Measurements from ENCODE around the gene CDCA4.

CDCA4 gene

DNA sequence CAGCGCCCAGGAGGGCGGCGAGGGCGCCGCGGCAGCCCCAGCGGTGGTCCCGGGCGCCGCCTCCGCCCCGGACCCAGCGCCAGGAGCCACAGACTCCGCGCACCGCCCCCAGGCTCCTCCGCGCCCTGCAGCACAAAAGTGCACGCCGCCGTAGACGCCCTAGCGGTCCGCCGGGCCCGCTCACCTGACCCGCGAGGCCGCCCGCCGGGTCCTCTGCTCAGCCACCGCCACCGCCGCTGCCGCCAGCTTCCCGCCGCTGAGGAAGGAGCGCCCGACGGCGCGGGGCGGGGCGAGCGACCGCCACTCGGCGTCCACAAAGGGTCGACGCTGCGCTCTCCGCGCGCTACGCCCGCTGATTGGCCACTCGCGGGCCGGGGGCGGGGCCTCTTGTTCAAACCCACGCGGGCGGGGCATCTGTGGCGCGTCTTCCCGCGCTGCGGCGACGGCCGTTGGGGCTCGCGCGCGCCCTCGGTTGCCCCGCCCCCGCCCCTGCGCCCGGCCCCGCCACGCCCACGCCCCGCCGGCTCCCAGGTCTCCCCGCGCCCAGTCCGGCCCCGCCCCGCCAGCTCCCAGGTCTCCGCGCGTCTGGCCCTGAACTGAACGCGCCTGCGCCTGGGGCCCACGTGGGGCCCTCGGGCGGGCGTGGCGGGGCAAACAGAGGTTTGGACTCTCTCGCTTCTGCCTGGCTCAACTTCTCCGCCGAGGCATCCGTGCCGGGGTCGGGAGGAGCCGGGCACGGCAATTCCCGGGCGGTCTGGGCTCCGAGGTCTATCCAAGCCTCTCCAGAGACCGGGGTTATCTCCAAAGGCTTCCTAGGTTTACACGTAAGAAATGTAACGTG is at the start of gene CDCA4:
CDCA4 (minus strand) TSS at position 269 of the 841 bp plus-strand sequence. CDS start 9,154 bp downstream, outside the sequence.
- DNase-seq: peak; percentile 99

DNA sequence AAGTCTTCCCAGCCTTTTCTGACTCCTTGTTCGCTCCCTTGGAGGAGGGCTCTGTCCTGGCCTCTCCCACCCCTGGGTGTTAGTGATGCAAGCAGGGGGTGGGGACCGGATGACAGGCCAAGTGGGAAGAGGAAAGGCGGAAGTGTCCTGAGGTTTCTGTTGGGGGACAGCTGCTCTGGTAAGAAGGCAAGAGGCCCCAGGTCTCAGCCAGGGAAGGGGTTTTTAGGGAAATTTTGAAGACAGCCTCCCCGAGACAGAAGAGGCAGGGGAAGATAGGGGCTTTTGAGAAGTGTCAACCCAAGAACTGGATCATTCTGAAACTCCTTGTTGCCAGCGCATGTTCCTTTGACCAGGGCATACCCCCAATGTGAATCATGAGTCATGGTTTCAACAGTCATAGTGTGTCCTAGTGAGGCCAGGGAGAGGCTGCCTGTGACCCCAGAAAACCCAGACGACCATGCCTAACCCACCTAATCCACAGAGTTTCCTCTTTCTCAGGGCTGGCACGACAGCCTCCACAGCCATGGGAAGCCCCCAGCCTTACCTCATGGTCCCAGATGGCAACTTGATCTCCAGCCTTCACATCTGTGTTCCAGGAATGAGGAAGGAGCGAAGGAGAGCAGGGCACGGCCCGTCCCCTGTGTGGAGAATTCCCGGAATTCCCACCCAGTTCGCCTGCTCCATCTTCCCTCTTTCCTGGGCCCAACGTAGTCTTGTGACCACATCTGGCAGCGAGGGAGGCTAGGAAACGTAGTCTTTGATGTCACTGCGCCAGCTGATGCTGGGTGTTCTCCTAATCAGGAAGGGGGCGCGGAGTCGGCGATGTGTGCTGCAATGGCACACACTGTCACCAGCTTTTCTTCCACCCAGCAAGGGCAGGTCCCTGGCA is 49.2 kb upstream of the CDCA4 start:
- peak; percentile 98 for DNase-seq

DNA sequence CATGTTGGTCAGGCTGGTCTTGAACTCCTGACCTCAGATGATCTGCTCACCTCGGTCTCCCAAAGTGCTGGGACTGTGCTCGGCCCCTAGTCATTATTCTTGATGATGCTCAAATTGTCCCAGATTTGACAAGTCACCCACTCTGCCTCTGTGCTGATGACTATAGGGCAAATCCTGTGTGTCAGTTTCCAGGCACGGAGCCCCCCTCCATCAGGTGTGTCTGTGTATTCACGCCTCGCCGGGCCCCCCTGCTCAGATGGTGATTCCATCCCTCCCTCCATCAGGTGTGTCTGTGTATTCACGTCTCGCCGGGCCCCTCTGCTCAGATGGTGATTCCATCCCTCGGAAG is 48.6 kb upstream of the CDCA4 start:
- no peak for DNase-seq

DNA sequence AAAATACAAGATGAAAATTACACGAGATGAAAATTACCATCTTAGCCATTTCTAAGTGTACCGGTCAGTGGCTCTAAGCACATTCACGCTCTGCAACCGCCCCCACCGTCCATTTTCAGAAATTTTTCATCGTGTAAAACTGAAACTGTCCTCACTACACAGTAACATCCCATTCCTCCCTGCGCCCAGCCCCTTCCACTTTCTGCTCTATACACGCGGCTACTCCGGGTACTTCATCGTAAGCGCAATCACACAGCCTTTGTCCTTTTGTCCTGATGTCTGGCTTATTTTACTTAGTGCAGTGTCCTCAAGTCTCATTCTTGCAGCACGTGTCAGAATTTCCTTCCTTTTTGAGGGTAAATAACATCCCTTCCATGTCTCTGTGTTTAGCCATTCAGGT is 47.9 kb upstream of the CDCA4 start:
- DNase-seq: peak; percentile 83

DNA sequence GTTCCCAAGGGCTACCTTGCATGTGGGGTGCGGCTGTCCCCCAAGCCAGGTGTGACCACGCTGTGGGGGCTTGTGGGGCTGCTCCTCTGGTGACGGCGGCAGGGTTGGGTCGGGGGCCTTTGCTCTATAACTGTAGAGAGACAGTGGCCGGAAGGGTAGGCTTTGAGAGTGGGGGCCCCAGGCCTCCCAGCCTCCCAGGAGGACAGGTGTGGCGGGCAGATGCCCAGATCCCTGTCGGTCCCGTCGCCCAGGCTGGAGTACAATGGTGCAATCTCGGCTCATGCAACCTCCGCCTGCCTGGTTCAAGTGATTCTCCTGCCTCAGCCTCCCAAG is 47.1 kb upstream of the CDCA4 start:
- no peak for DNase-seq

DNA sequence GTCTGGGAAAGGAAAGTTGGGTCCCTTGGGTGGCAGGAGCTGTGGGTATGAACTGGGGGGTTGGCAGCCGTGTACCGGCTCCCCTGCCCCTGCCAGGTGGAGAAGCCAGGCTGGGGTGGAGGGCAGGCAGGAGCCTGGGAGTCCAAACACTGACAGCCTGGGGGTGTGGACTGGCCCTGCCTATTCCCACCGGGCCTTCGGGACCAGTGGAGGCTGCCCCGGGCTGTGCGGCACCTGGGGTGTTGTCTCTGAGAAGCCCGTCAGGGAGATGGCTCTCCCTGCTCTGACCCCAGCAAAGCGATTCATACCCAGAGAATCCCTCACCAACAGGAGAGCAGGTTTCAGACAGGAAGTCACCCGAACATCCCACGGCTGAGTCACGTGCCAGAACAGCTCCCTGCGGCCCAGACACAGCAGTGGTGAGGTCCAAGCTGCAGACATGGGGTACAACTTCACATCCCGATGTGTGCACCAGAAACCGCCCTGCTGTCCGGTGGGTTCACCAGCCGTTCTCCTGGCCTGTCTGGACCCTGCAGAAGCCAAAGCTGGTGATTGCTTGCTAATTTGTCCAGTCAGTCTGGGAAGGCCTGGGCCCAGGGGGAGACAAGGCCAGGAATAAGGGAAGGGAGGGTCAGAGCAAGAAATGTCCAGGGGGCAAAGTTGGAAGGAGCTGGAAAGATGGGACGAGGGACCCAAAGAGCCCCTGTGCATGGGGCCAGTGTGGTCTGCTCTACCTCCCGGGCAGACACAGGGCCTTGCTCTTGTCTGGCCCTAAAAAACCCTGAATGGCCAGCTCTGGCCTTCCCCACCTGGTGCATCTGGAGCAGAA is 46.5 kb upstream of the CDCA4 start:
- peak; percentile 52 for DNase-seq

DNA sequence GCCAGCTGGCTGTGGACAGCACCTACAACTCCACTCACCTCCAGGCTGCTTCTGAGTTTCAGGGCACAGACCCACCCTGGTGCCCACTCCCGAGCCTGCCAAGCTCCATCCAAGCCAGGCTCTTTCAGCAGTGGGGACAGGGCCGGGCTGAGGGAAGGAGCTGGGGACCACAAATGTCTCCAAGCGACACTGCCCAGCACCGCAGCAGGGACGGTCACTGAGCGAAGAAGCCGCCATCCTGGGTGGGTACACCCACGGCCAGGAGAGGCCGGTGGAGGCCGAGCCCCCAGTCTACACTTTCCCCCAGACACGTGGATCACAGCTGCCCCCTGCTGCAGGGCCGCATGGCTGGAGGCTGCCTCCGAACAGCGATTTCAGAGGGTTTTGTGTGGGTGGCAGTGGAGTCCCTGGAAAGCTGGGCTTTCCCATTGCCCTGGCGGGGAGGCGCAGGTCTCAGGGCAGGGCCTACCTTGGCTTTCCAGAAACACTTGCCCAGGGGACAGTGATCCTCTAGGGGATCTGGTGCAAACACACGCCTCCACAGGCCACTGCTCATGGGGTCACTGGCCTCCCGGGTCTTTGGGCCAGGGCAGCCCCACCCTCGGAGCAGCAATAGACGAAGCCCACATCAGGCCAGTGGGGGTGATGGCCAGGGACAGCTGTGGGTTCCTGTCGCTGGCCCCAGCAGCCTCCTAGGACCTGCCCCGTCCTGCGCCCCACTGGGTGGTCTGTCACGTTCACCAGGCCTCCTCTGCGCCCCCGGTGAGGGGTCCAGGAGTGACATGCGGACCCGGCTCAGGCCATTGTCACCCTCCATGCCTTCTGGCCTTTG is 45.6 kb upstream of the CDCA4 start:
- no peak for DNase-seq

DNA sequence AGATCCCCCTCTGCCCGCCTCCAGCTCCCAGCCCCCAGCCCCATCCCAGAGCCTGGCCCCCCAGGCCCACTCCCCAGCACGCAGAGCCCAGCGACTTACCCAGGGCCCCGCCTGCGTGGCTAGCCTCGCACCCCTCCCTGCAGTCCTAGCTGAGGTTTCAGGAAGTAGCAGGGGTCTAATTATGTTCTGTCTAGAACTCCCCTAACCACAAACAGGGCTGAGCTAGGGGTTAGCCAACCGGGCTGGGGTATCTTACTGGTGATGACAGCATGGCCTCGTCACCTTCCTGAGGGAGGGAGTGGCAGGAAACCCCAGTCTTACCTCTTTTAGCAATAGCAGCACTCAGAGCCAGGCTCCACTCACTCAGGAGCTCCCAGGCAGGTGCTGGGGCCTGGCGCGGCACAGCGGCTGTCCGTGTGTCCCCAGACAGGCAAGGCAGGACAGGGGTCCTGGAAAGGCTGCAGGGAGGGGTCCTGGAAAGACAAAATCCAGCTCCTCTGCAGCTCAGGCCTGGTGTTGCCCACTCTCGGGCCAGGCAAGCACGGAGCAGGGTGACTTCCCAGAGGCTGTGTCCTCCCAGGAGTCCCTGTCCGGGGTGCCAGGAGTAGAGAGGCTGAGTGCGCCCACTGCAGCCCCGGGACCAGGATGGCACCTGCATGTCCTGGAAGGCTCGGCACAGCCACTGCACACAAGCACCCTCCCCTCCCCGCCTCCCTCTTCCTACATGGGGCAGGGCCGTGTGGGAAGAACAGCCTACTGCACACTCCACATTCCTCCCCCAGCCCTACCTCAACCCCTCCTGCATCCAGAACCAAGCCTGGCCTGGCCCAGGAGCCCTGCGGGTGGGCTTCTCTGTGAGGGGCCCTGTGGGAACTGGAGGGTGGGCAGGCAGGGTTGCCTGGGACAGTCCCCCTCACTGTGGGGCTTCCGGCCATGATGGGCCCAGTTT is 44.7 kb upstream of the CDCA4 start, which contains the start of gene GPR132:
GPR132 (minus strand) TSS at position 151 of the 949 bp plus-strand sequence. CDS start 10,010 bp downstream, outside the sequence.
- DNase-seq: peak; percentile 97

DNA sequence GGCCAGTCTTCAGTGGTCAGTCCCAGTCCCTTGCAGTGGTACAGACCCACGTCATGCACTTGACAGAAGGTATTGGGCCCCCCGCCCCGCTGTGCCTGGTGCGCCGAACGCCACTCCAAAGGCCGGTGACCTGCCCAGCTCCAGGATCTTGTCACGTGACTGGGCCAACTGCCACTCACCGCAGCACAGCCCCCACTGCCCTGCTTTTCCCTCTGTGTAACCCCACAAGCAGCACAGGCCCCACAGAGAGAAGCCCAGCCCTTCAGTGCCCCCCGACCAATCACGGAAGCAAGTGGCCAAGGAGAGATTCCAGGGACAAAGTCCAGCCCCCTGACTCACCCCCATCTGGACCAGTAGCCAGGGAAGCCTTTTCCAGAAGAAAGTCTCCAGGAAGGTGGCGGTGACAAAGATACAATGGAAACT is 43.8 kb upstream of the CDCA4 start:
- peak; percentile 74 for DNase-seq

DNA sequence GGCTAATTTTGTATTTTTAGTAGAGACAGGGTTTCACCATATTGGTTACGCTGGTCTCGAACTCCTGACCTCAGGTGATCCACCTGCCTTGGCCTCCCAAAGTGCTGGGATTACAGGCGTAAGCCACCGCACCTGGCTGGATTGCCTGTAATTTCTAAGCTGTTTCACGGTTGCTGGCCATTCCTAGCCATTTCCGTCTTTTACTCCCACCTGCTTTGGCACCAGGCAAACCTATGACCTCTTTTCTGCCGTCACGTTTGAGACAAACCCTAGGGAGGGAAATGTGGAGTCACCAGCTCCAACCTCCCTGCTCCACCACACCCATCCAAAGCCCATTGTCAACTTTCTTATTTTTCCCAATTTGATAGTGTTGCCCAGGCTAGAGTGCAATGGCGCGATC is 43.1 kb upstream of the CDCA4 start:
- DNase-seq: no peak

DNA sequence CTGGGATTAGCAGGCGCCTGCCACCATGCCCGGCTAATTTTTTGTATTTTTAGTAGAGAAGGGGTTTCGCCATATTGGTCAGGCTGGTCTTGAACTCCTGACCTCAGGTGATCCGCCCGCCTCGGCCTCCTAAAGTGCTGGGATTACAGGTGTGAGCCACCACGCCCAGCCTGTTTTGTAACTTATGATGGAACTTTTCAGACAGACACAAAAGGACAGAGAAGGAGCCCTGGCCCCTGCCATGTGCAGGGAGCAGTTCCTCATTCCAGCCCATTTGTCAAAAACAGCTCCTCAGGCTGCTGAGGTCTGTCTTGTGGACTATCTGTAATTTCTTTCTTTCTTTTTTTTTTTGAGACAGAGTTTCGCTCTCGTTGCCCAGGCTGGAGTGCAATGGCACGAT is 42.6 kb upstream of the CDCA4 start:
- peak; percentile 62 for DNase-seq

DNA sequence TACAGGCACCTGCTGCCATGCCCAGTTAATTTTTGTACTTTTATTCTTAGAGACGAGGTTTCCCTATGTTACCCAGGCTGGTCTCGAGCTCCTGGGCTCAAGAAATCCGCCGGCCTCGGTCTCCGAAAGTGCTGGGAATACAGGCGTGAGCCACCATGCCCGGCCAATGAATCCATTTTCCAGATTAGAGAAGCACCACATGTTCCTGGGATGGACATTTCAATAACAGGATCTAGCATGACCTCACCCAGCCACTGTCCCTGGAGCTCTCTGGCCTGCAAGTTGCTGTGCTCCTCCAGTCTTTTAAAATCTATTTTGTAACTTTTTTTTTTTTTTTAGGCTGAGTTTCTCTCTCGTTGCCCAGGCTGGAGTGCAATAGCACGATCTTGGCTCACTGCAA is 42.2 kb upstream of the CDCA4 start:
- no peak for DNase-seq

DNA sequence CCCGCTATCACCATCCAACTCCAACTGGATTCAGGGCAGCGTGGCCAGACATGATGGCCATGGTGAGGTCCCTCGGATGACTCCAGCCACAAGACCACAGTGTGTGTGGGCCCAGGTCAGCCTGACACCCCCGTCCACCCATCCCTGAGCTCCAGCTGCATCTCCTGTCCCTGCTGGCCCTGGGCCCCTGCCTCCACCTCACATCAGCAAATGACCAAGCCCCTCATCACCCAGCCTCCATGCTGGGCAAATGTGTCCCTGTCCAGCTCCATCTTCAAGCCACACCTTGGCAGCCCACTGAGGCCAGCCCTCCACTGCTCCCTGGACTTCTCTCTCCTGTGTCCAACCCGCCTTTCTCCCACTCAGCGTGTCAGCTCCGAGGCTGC is 41.2 kb upstream of the CDCA4 start:
- no peak for DNase-seq

DNA sequence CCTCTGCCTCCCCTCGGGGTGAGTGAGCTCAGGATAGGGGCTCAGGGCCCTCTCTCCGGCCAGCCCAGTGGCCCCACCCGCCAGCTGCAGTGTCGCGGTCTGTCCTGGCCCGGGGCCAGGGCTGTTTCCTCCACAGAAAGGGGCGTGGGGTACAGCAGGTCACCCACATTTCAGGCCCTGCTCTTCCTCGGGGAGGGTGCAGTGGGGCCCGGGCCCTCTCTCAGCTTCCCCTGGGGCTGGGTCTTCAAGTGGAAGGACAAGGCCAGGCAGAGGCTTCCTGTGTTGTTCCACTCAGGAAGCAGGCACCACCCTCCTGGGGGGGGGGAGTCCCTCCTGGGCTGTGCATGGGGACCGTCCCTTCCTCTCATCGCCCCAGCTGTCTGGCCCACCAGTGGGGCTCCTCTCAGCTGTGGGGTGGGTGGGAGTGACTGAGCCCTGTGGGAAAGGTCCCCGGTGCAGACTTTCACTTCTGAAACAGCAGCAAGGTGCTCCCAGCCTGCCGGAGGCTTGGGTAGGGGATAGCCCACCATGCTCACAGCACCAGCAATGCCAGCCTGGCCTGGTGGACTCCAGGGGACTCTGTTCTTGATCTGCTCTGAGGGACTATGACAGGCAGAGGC is 40.7 kb upstream of the CDCA4 start:
- peak; percentile 48 for DNase-seq

DNA sequence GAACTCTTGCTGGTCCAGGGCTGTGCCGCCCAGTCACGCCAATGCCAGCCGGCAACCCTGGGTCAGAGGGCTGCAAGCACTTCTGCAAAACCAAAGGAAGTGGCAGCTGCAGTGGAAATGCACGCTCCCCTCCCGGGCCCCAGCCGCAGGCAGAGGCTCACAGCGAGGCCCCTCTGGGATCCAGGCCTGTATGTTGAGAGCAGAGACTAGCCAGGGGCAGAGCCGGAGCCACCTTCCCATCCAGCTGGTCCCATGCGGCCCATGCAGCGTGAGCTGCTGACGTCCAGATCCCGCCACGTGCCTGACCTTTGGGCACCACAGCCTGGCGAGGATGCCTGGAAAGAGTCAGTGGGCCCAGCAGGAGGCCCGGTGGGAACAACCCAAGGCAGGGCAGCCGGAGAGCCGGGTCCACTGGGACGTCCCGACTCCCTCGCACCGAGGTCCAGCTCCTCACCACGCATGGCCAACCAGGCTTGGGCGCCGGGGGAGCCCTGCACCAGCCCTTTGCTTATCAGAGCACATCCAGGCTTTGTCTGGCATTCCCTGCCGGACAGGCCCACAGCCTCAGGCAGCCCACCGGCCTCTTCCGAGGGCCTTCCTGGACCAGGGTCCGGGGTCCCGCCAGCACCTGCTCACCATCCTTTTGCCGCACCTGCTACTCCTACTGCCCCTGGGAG is 40.0 kb upstream of the CDCA4 start:
- DNase-seq: peak; percentile 56

DNA sequence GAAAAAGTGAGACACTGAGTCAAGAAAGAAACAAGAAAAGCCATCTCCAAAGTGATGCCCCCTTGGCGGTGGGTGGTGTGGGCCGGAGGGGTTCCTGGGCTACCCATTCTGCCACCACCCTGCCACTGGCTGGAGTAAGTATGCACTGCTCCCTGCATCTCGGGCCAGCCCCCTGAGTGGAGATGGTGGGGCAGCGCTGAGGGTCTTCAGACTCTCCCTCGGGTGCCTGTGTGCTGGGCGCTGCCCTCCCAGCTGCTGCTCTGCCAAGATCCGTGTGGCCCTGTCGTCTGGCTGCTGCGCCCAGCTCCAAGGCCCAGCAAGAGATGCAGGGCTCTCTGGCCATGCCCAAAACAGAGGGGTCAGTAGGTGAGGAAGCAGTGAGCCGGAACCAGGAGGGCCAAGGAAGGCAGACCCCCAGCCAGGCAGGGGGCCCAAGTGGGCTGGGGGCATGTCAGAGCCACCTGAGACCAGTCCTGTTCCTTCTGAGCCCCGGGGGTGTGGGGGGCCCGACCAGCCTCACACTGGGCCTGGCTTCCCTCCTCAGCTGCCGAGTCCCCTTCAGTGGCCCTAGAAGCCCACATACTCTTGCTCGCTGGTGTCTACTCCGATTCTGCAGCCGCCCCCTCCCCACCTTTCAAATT is 39.2 kb upstream of the CDCA4 start:
- DNase-seq: no peak

DNA sequence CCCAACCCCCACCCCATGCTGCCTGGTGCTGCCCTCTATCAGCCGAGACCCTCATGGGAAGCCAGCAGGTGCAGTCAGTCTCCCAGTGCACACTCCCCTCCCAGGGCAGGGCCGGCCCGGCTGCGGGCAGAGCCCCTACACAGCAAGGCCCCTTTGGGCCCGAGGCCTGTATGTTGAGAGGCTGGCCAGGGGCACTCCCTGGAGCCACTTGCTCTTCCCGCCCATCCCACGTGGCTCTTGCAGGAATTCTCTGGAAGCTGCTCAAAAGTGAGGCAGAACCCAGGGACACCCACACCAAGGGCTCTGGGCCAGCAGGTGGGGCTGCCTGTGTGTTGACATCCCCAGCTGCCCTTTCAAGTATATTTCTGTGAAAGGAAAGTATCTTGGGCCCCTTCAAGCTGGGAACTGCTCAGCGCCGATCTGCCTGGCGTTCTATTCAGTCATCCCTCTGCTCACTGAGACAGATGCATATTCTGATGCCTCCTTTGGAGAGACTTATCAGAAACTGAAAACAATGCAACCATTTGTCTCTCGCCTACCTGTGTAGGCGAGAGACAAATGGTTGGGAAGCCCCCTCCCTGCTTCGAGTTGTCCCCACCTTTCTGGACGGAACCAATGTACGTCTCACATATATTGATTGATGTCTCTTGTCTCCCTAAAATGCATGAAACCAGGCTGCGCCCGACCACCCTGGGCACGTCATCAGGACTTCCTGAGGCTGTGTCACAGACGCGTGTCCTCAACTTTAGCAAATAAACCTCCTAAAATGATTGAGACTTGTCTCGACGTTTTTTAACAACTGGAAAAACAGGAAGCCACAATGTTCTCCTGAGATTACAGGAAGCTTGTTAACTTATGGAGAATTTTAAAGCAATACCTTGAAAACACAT is 38.4 kb upstream of the CDCA4 start:
- DNase-seq: no peak

DNA sequence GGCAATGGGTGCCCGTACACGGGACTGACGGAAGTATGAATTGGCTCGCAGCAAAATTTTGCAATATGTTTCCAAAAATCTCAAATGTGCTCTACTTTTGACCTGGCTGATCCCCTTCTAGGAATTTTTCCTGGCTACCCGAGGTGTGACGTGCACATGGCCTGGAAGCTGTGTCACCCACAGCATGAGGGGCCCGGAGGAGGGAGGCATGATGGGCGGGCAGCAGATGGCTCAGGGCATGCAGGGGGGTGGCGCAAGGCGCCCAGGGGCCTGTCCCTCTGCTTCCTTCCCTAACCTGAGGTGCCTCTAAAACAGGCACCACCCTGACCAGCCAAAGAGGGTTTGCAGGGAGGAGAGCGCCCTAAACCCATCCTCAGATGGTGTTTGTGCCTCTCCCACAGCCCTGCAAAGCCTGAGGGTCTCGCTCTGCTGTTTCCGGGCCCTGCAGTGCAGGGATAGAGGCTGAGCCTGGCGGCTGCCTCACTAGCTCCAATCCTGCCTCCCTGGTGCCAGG is 37.7 kb upstream of the CDCA4 start:
- peak; percentile 44 for DNase-seq
